ENCODE measurements around the gene BTBD6. TPM values are rescaled to one million over a fixed set of nuclear protein-coding genes. Genes with fewer than 3 reads are reported as not detected.

The BTBD6 gene
- total and polyA plus RNA-seq, 2 experiments from 2014 or later = 2.2 to 11.6 TPM

DNA sequence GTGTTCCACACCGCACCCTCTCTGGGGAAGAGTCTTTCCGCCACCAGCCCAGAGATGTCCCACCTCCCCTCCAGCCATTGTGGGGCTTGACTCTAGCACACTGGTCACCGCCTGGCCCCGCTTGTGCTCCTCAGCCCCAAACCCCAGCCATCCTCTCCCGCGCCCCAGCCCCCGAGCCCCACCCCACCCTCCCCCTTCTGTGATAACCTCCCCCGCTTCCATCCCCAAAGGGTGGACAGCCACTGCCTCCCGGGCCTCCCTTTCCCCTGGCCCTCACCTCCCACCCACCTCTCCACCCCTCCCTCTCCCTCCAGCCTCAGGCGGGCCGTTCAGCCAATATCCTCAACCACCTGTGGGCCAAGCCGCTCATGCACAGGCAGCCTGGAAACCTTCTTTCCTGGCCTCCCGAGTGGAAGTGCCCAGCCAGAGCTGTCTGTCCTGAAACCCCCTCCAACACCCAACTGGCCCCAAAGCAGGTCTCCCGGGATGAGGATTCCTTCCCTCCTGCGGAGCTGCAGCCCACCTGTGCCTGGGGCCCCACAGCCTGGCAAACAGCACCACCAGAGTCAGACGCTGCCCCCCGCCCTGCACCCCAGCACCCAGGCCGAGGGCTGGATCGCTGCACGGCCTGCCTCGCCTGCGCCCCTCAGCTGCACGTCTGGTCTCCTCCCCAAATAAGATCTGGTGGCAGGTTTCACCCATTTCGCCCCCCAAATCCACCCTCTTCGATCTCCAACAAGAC lies 40.2 kb upstream of the BTBD6 start (continued):
- TF ChIP-seq, protein P1, sequence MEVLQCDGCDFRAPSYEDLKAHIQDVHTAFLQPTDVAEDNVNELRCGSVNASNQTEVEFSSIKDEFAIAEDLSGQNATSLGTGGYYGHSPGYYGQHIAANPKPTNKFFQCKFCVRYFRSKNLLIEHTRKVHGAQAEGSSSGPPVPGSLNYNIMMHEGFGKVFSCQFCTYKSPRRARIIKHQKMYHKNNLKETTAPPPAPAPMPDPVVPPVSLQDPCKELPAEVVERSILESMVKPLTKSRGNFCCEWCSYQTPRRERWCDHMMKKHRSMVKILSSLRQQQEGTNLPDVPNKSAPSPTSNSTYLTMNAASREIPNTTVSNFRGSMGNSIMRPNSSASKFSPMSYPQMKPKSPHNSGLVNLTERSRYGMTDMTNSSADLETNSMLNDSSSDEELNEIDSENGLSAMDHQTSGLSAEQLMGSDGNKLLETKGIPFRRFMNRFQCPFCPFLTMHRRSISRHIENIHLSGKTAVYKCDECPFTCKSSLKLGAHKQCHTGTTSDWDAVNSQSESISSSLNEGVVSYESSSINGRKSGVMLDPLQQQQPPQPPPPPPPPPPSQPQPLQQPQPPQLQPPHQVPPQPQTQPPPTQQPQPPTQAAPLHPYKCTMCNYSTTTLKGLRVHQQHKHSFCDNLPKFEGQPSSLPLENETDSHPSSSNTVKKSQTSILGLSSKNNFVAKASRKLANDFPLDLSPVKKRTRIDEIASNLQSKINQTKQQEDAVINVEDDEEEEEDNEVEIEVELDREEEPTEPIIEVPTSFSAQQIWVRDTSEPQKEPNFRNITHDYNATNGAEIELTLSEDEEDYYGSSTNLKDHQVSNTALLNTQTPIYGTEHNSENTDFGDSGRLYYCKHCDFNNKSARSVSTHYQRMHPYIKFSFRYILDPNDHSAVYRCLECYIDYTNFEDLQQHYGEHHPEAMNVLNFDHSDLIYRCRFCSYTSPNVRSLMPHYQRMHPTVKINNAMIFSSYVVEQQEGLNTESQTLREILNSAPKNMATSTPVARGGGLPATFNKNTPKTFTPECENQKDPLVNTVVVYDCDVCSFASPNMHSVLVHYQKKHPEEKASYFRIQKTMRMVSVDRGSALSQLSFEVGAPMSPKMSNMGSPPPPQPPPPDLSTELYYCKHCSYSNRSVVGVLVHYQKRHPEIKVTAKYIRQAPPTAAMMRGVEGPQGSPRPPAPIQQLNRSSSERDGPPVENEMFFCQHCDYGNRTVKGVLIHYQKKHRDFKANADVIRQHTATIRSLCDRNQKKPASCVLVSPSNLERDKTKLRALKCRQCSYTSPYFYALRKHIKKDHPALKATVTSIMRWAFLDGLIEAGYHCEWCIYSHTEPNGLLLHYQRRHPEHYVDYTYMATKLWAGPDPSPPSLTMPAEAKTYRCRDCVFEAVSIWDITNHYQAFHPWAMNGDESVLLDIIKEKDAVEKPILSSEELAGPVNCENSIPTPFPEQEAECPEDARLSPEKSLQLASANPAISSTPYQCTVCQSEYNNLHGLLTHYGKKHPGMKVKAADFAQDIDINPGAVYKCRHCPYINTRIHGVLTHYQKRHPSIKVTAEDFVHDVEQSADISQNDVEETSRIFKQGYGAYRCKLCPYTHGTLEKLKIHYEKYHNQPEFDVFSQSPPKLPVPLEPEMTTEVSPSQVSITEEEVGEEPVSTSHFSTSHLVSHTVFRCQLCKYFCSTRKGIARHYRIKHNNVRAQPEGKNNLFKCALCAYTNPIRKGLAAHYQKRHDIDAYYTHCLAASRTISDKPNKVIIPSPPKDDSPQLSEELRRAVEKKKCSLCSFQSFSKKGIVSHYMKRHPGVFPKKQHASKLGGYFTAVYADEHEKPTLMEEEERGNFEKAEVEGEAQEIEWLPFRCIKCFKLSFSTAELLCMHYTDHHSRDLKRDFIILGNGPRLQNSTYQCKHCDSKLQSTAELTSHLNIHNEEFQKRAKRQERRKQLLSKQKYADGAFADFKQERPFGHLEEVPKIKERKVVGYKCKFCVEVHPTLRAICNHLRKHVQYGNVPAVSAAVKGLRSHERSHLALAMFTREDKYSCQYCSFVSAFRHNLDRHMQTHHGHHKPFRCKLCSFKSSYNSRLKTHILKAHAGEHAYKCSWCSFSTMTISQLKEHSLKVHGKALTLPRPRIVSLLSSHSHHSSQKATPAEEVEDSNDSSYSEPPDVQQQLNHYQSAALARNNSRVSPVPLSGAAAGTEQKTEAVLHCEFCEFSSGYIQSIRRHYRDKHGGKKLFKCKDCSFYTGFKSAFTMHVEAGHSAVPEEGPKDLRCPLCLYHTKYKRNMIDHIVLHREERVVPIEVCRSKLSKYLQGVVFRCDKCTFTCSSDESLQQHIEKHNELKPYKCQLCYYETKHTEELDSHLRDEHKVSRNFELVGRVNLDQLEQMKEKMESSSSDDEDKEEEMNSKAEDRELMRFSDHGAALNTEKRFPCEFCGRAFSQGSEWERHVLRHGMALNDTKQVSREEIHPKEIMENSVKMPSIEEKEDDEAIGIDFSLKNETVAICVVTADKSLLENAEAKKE (CRISPR knock-in tag; IDR thresholded peaks at IDR 0.05) = no peak
- TF ChIP-seq EZH2 (IDR thresholded peaks at IDR 0.05; ENCODE audit: low read depth, unreplicated experiment) (no peak), NANOG (IDR thresholded peaks at IDR 0.05; ENCODE audit: borderline replicate concordance) (no peak)

DNA sequence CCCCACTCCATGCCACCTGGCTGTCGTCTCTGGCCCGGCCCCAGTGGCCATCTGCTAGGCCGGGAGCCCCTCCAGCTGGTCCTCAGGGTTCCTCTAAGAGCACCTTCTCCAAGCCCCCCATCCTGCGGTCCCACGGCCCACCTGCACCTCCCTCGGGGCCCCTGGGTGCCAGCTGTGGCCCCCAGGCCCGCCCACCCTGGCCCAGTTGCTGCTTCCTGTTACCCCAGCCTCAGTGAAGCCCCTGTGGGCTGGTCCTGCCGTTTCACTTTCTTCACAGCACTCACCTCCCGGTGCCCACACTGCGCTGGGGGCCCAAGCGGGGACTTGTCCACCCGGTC lies 39.6 kb upstream of the BTBD6 start:
- no peak overlapping the region for H3K4me2 ChIP-seq
- H3K27ac ChIP-seq (ENCODE audit: low read depth) = no peak overlapping the region
- no peaks in the 10 kb centered on the region for H3K79me2 ChIP-seq (replicated peaks; ENCODE audit: insufficient read depth)
- H3K36me3 ChIP-seq (ENCODE audit: insufficient read depth) = no peaks in the 10 kb centered on the region
- no peak overlapping the region for H2AFZ ChIP-seq
- H4K20me1 ChIP-seq (replicated peaks; ENCODE audit: insufficient read depth) = no peaks in the 10 kb centered on the region; the same call in 1 of the 2 replicates
- Mint-ChIP-seq H3K27me3 (ENCODE audit: insufficient read depth, low read depth, poor library complexity) (peaks cover 8% of the 10 kb centered on the region), H3K4me1 (no peaks in the 10 kb centered on the region), H3K36me3 (ENCODE audit: low read depth) (no peaks in the 10 kb centered on the region), H3K27ac (no peak overlapping the region), H3K9me3 (no peaks in the 10 kb centered on the region), H3K4me3 (no peak overlapping the region)
- H3K4me1 ChIP-seq (ENCODE audit: insufficient read depth) = no peaks in the 10 kb centered on the region
- H3K9me2 ChIP-seq (ENCODE audit: insufficient read depth) = no peaks in the 10 kb centered on the region
- no peaks in the 10 kb centered on the region for H3F3A ChIP-seq (replicated peaks; ENCODE audit: low read depth)
- no peaks in the 10 kb centered on the region for H3K27me3 ChIP-seq (ENCODE audit: insufficient read depth)
- H3K4me3 ChIP-seq = no peak overlapping the region
- DNase-seq (ENCODE audit: low spot score) (no peak), ATAC-seq (no peak)
- TF ChIP-seq, protein P1 (CRISPR knock-in tag; IDR thresholded peaks at IDR 0.05) = no peak
- TF ChIP-seq NANOG (IDR thresholded peaks at IDR 0.05; ENCODE audit: borderline replicate concordance) (no peak), STAT1 (IDR thresholded peaks at IDR 0.05; ENCODE audit: unreplicated experiment) (no peak), ZNF331 (CRISPR knock-in tag; IDR thresholded peaks at IDR 0.05; ENCODE audit: low read depth) (no peak), POLR2AphosphoS5 (IDR thresholded peaks at IDR 0.05; ENCODE audit: low read depth) (no peak), ZNF114 (CRISPR knock-in tag; IDR thresholded peaks at IDR 0.05) (no peak)
